Mammary epithelial cell (primary cell): ENCODE measurements around the gene POMP.

Source experiments
- EZH2 ChIP-seq: IDR thresholded peaks from 2 replicates; pipeline ENCODE4 v1.6.1; 2012; ENCODE audit warnings: low read length, inconsistent platforms, borderline replicate concordance
- TF ChIP-seq, protein P1 (sequence below), 2 donors: IDR thresholded peaks in 1 of 2; conservative IDR thresholded peaks in 1 of 2; 2 replicates each; pipeline ENCODE4 v1.5.1; 2011 to 2012; ENCODE audit warnings: inconsistent platforms in 2 of 2, low read length in 2 of 2, mild to moderate bottlenecking in 2 of 2, control low read depth in 1 of 2, low read depth in 1 of 2; ENCODE audit not compliant: insufficient read depth in 1 of 2; ENCODE audit errors: extremely low read depth in 1 of 2

DNA sequence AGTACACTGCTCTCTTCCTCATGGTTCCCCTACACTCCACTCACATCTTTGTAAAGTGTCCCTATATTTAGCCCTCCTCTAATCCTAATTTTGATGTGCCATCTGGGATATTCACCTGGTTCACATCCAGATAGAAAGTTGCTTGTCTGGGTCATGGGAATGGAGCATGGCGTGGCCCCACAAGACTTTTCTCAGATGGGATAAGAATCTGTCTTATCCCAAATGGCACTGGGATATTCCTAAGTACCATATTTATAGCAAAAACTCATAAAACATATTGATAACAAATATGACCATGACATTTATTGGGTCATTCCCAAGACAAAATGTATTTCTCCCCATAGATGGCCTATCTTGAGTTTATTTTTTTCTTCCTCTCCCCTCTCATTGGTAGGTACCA lies 49.5 kb upstream of the POMP start:
- no peak for TF ChIP-seq EZH2
- TF ChIP-seq, protein P1, sequence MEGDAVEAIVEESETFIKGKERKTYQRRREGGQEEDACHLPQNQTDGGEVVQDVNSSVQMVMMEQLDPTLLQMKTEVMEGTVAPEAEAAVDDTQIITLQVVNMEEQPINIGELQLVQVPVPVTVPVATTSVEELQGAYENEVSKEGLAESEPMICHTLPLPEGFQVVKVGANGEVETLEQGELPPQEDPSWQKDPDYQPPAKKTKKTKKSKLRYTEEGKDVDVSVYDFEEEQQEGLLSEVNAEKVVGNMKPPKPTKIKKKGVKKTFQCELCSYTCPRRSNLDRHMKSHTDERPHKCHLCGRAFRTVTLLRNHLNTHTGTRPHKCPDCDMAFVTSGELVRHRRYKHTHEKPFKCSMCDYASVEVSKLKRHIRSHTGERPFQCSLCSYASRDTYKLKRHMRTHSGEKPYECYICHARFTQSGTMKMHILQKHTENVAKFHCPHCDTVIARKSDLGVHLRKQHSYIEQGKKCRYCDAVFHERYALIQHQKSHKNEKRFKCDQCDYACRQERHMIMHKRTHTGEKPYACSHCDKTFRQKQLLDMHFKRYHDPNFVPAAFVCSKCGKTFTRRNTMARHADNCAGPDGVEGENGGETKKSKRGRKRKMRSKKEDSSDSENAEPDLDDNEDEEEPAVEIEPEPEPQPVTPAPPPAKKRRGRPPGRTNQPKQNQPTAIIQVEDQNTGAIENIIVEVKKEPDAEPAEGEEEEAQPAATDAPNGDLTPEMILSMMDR (conservative IDR thresholded peaks at IDR 0.05 in 1 of 2, IDR thresholded peaks at IDR 0.05 in 1 of 2; ENCODE audit: extremely low read depth in 1 of 2, insufficient read depth in 1 of 2, low read depth in 1 of 2, low read length in 2 of 2) = no peak
